ENCODE results near the gene ZNF248.

ZNF248 gene

GRCh38 chr10:37831495-37832333 is 25.7 kb downstream of the ZNF248 start:
- TF ChIP-seq CTCF (IDR thresholded peaks at IDR 0.05; ENCODE audit: insufficient read depth, low read depth, low read length, missing control alignments) = no peak
- DNase-seq (ENCODE audit: low read depth) = no peak
- H3K4me3 ChIP-seq (ENCODE audit: low read length) = no peak overlapping the region

- TF ChIP-seq CTCF (IDR thresholded peaks at IDR 0.05; ENCODE audit: insufficient read depth, low read depth, low read length, missing control alignments) = no peak
- no peak for DNase-seq (ENCODE audit: low read depth)
- H3K4me3 ChIP-seq (ENCODE audit: low read length) = no peak overlapping the region
These were observed 30.6 kb downstream of the ZNF248 start for GRCh38 chr10:37826806-37827205.

- DNase-seq (ENCODE audit: low read depth) = no peak
- H3K4me3 ChIP-seq (ENCODE audit: low read length) = no peak overlapping the region
- TF ChIP-seq CTCF (IDR thresholded peaks at IDR 0.05; ENCODE audit: insufficient read depth, low read depth, low read length, missing control alignments) = no peak
These were observed 36.2 kb downstream of the ZNF248 start for GRCh38 chr10:37821237-37821636.

- no peak for TF ChIP-seq CTCF (IDR thresholded peaks at IDR 0.05; ENCODE audit: insufficient read depth, low read depth, low read length, missing control alignments)
- DNase-seq (ENCODE audit: low read depth) = no peak
- H3K4me3 ChIP-seq (ENCODE audit: low read length) = no peak overlapping the region
These were observed 37.6 kb downstream of the ZNF248 start for GRCh38 chr10:37819797-37820196.

GRCh38 chr10:37816290-37816689 is 41.1 kb downstream of the ZNF248 start:
- no peak for TF ChIP-seq CTCF (IDR thresholded peaks at IDR 0.05; ENCODE audit: insufficient read depth, low read depth, low read length, missing control alignments)
- H3K4me3 ChIP-seq (ENCODE audit: low read length) = no peak overlapping the region
- no peak for DNase-seq (ENCODE audit: low read depth)

GRCh38 chr10:37813763-37814162 is 43.6 kb downstream of the ZNF248 start:
- DNase-seq (ENCODE audit: low read depth) = no peak
- no peak for TF ChIP-seq CTCF (IDR thresholded peaks at IDR 0.05; ENCODE audit: insufficient read depth, low read depth, low read length, missing control alignments)
- H3K4me3 ChIP-seq (ENCODE audit: low read length) = no peak overlapping the region

GRCh38 chr10:37812290-37812689 is 45.1 kb downstream of the ZNF248 start:
- H3K4me3 ChIP-seq (ENCODE audit: low read length) = no peak overlapping the region
- no peak for TF ChIP-seq CTCF (IDR thresholded peaks at IDR 0.05; ENCODE audit: insufficient read depth, low read depth, low read length, missing control alignments)
- DNase-seq (ENCODE audit: low read depth) = no peak

Data from epithelial cell of esophagus (primary cell).